ENCODE measurements around the gene NCAPD2. TPM values are rescaled to one million over a fixed set of nuclear protein-coding genes. Genes with fewer than 3 reads are reported as not detected.

NCAPD2 gene
- total and polyA plus RNA-seq, 12 donors = 6.6 to 33.9 (median 20.9) TPM

DNA sequence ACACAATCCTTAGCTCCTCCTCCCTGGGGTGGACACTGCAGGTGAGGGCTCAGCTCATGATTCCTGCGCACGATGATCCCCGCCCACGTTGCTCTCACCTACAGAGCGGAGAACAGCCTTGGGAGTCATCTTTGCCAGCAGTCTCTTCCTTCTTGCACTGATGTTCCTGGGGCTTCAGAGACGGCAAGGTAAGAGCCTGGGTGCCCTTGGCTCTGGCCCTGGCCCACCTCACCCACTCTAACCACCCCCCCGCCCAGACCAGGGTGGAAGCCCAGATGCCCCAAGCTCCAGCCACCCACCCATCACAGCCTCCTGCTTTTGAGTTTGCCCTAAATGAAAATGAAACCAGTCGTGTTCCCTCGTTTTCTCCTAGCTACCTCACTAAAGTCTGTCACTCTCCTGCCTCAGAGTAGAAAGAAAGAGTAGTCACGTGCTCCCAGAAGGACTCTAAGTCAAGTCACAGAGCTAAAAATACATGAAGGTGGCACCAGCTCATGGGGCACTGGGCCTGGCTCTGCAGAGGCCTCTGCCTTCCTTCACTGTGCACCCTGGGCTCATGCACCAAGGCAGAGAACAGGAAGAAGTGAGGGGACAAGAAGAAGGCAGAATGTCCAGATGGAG, 33.0 kb upstream of the NCAPD2 start:
- peak overlapping the region in 2 of 5 donors; percentile 7 to 57 for H3K27ac ChIP-seq
- peaks cover 0 to 87% of the 10 kb centered on the region in 2 donors for H3K36me3 ChIP-seq (replicated peaks in 1 of 2)

DNA sequence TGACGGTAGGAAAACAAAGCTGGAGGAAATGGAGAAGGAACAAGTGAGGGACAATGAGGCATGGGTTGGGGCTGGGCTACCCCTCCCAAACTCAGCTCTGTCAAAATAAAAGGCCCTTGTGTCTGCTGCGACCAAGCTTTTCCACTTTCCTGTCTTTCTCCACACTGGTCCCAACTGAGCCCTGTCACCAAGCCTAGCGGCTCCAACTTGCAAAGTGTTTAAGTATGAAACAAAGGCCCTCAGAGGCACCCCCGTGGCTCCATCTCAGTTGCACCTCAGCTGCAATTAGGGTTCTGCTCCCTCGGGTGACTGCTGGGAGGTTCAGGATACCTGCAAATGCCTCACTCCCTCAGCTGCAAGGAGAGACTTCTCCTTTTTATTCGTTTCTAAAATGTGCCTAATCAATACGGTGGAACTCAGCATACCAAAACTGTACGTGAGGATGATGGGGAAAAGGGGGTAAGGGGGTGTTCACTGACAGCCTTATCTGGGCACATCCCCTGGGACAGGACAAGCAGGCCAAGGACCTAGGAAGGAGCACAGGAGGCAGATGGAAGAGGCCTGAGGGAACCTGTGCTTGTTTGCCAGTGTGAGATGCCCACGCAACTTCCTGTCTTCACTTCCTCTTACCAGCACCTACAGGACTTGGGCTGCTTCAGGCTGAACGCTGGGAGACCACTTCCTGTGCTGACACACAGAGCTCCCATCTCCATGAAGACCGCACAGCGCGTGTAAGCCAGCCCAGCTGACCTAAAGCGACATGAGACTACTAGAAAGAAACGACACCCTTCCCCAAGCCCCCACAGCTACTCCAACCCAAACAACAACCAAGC, 32.3 kb upstream of the NCAPD2 start:
- Histone ChIP-seq H3K36me3 (replicated peaks in 1 of 2) (peaks cover 0 to 94% of the 10 kb centered on the region in 2 donors), H3K4me3 (no peak overlapping the region), H3K9me3 (replicated peaks in 1 of 3) (no peaks in the 10 kb centered on the region), H3K27ac (peak overlapping the region in 2 of 5 donors; percentile 45 to 57), H3K4me1 (replicated peaks in 1 of 2) (no peaks in the 10 kb centered on the region), H3K27me3 (no peaks in the 10 kb centered on the region)
- WGBS, 4 donors = 71 to 82% (median 72%) methylated on average over 15 of the region's 15 CpGs
- DNase-seq = peak in 6 of 7 donors; percentile 40 to 79 (median 62)
- intact Hi-C loops (cut with DNase I) = loop anchor here (5.0 to 10.0 kb wide), 3 partner anchors 34 to 137 kb away; no protein-coding TSS in a partner anchor
- TF ChIP-seq, protein P1, sequence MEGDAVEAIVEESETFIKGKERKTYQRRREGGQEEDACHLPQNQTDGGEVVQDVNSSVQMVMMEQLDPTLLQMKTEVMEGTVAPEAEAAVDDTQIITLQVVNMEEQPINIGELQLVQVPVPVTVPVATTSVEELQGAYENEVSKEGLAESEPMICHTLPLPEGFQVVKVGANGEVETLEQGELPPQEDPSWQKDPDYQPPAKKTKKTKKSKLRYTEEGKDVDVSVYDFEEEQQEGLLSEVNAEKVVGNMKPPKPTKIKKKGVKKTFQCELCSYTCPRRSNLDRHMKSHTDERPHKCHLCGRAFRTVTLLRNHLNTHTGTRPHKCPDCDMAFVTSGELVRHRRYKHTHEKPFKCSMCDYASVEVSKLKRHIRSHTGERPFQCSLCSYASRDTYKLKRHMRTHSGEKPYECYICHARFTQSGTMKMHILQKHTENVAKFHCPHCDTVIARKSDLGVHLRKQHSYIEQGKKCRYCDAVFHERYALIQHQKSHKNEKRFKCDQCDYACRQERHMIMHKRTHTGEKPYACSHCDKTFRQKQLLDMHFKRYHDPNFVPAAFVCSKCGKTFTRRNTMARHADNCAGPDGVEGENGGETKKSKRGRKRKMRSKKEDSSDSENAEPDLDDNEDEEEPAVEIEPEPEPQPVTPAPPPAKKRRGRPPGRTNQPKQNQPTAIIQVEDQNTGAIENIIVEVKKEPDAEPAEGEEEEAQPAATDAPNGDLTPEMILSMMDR (IDR thresholded peaks at IDR 0.05) = no peak

More for the DNA sequence above, 33.0 kb upstream of the NCAPD2 start:
- intact Hi-C loops (cut with DNase I) = loop anchor here (5.0 to 10.0 kb wide), 3 partner anchors 34 to 136 kb away; no protein-coding TSS in a partner anchor
- 74 to 94% (median 77%) methylated on average over 4 to 10 of the region's 10 CpGs for WGBS, 4 donors
- TF ChIP-seq, protein P1 (IDR thresholded peaks at IDR 0.05) = no peak
- no peak for TF ChIP-seq POLR2A (IDR thresholded peaks at IDR 0.05)
- Histone ChIP-seq H3K4me3 (no peak overlapping the region), H3K9me3 (replicated peaks in 1 of 3) (no peaks in the 10 kb centered on the region), H3K4me1 (replicated peaks in 1 of 2) (no peaks in the 10 kb centered on the region), H3K27me3 (no peaks in the 10 kb centered on the region)
- DNase-seq = no peak

DNA sequence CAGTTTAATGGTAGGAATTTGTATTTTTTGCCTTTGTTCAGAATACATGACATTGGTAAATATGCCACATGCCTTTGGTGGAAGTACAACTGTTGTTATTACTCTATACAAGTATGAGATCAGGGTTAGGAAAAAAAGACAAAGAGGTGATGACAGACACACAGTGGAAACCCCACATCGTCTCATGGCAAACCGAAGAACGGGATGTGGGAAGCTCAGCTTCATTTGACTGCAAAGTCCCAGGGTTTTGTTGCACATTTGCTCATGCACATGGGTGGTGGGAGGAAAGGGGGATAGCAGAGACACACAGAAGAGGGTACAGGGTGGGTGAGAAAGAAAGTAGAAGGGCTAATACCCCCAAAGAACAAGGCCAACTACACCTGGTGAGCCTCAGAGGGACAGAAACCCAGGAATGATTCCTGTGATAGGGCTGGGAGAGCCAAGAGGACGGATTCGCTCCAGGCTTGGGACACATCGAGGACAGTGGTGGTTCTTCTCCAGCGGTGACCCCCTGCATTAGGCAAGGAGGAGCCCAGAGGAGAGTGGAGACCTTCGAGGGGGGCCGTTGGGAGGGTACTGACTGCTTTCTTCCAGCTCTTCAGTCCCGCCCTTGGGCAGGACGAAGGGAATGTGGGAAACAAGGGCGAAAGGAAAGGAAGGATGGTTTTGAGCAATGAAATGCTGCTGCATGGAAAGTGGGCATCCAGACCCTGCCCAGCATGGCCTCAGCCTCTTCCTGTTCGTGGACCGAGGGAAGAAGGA, 31.5 kb upstream of the NCAPD2 start:
- peaks cover 0 to 87% of the 10 kb centered on the region in 2 donors for H3K36me3 ChIP-seq (replicated peaks in 1 of 2)
- H3K27me3 ChIP-seq = no peaks in the 10 kb centered on the region
- H3K27ac ChIP-seq = peak overlapping the region in 2 of 5 donors; percentile 45 to 57
- DNase-seq = no peak
- intact Hi-C loops (cut with DNase I) = loop anchor here (5.0 to 10.0 kb wide), 3 partner anchors 35 to 138 kb away; no protein-coding TSS in a partner anchor
- no peaks in the 10 kb centered on the region for H3K9me3 ChIP-seq (replicated peaks in 1 of 3)
- TF ChIP-seq, protein P1 (IDR thresholded peaks at IDR 0.05) = no peak
- no peak for TF ChIP-seq POLR2A (IDR thresholded peaks at IDR 0.05)
- WGBS, 4 donors = 88 to 89% (median 88%) methylated on average over 14 of the region's 14 CpGs
- H3K4me1 ChIP-seq (replicated peaks in 1 of 2) = no peaks in the 10 kb centered on the region
- no peak overlapping the region for H3K4me3 ChIP-seq
